Measurements from ENCODE around the gene CIAO3.
"Not testable (repeated sequence)": the region's sequence is repeated elsewhere in the genome, so short reads cannot be mapped to it uniquely, and the experiment has no call there.

CIAO3 gene

GRCh38 chr16:708019-708418 is 32.8 kb downstream of the CIAO3 start:
- no peak for DNase-seq

GRCh38 chr16:707062-707538 is 33.7 kb downstream of the CIAO3 start:
- no peak for DNase-seq

GRCh38 chr16:706189-707061 is 34.4 kb downstream of the CIAO3 start:
- DNase-seq, result no peak

- DNase-seq, result no peak
Measured at GRCh38 chr16:705431-706188, 35.2 kb downstream of the CIAO3 start, which contains the start of gene FBXL16. TSS of gene FBXL16 (minus strand) at chr16:705801. CDS start at chr16:697405, 8,396 bp downstream.

- no peak for DNase-seq
Measured at GRCh38 chr16:704552-705380, 36.0 kb downstream of the CIAO3 start.

- no peak for DNase-seq
Measured at GRCh38 chr16:704047-704446, 36.8 kb downstream of the CIAO3 start.

GRCh38 chr16:703406-703805 is 37.4 kb downstream of the CIAO3 start:
- DNase-seq, result no peak

- DNase-seq, result no peak
Measured at GRCh38 chr16:702341-702740, 38.5 kb downstream of the CIAO3 start.

GRCh38 chr16:700684-701584 is 39.9 kb downstream of the CIAO3 start:
- no peak for DNase-seq

GRCh38 chr16:698911-699671 is 41.7 kb downstream of the CIAO3 start:
- no peak for DNase-seq

- DNase-seq, result no peak
Measured at GRCh38 chr16:695355-696089, 45.3 kb downstream of the CIAO3 start.

GRCh38 chr16:694863-695354 is 45.9 kb downstream of the CIAO3 start:
- no peak for DNase-seq

GRCh38 chr16:694187-694862 is 46.5 kb downstream of the CIAO3 start:
- no peak for DNase-seq

GRCh38 chr16:693766-694165 is 47.0 kb downstream of the CIAO3 start:
- DNase-seq, result no peak

- DNase-seq, result no peak
Measured at GRCh38 chr16:693364-693763, 47.4 kb downstream of the CIAO3 start.

GRCh38 chr16:692356-693108 is 48.3 kb downstream of the CIAO3 start:
- no peak for DNase-seq

GRCh38 chr16:691242-691641 is 49.6 kb downstream of the CIAO3 start:
- not testable (repeated sequence) for DNase-seq

GRCh38 chr16:689175-689897 is 51.5 kb downstream of the CIAO3 start:
- DNase-seq, result no peak
